ENCODE data around the gene FZR1.

GRCh38 chr19:3546119-3546518 is 40.0 kb downstream of the FZR1 start:
- TF ChIP-seq CTCF (conservative IDR thresholded peaks at IDR 0.05; ENCODE audit: low read depth, low read length), result no peak
- no peak for TF ChIP-seq USF2 (IDR thresholded peaks at IDR 0.05; ENCODE audit: low read depth, low read length)
- TF ChIP-seq POLR2A (IDR thresholded peaks at IDR 0.05; ENCODE audit: low read depth, low read length), result no peak
- no peak for TF ChIP-seq FOS (IDR thresholded peaks at IDR 0.05; ENCODE audit: low read depth, low read length)
- TF ChIP-seq SMC3 (IDR thresholded peaks at IDR 0.05; ENCODE audit: low read depth, low read length), result no peak
- TF ChIP-seq MAFK (IDR thresholded peaks at IDR 0.05; ENCODE audit: low read depth, low read length), result no peak
- no peak for TF ChIP-seq MXI1 (IDR thresholded peaks at IDR 0.05; ENCODE audit: borderline replicate concordance, low read depth, low read length)
- TF ChIP-seq BHLHE40 (IDR thresholded peaks at IDR 0.05; ENCODE audit: low read depth, low read length), result no peak
- TF ChIP-seq CEBPB (IDR thresholded peaks at IDR 0.05; ENCODE audit: low read depth, low read length), result no peak
- TF ChIP-seq ELK1 (IDR thresholded peaks at IDR 0.05; ENCODE audit: borderline replicate concordance, low read depth, low read length), result no peak
- no peak for TF ChIP-seq RAD21 (IDR thresholded peaks at IDR 0.05; ENCODE audit: low read length)
- no peak for TF ChIP-seq CHD1 (IDR thresholded peaks at IDR 0.05; ENCODE audit: low read depth, low read length)
- no peak for TF ChIP-seq RCOR1 (IDR thresholded peaks at IDR 0.05; ENCODE audit: insufficient replicate concordance, low read length)

Measured in IMR-90 (cell line).